Right cardiac atrium (tissue), 5 donors: Measurements from ENCODE around the gene CAPNS2. TPM values are rescaled to one million over a fixed set of nuclear protein-coding genes. Genes with fewer than 3 reads are reported as not detected.
"Not testable (repeated sequence)": the region's sequence is repeated elsewhere in the genome, so short reads cannot be mapped to it uniquely, and the experiment has no call there.

Experiments used
- ATAC-seq, 2 donors: fragments of 200-7000 bp; cut with Tn5 transposase; one replicate each; pipeline versions ENCODE4 v1.8.0 to v1.9.1; 2020; ENCODE audit warnings: moderate library complexity in 2 of 2, mild to moderate bottlenecking in 1 of 2
- DNase-seq, 3 donors: peaks; one replicate each; pipeline ENCODE4 v3.0.0-alpha.2; 2020
- H3K27ac ChIP-seq: one replicate; pipeline ENCODE4 v1.5.1; 2013; ENCODE audit warnings: mild to moderate bottlenecking, low read length, control low read depth, moderate library complexity
- H3K27me3 ChIP-seq: one replicate; pipeline ENCODE4 v1.6.1; 2013; ENCODE audit not compliant: control insufficient read depth, insufficient read depth
- H3K4me1 ChIP-seq: one replicate; pipeline ENCODE4 v1.6.1; 2013; ENCODE audit warnings: low read length; ENCODE audit not compliant: control insufficient read depth, insufficient read depth
- H3K4me3 ChIP-seq: one replicate; pipeline ENCODE4 v1.5.1; 2013; ENCODE audit warnings: low read length, control low read depth
- H3K9me3 ChIP-seq: one replicate; pipeline ENCODE4 v1.6.1; 2013; ENCODE audit warnings: low read length; ENCODE audit not compliant: control insufficient read depth
- WGBS: extraction: QIAGEN DNeasy Blood & Tissue Kit; methylation state at CpG from one replicate; pipeline ENCODE4 v1.1.7; 2013; 5-methylcytosine and 5-hydroxymethylcytosine counted together
- intact Hi-C, 4 donors: fragments of 100-400 bp; cut with DNase I; formaldehyde crosslinking; loops; one replicate each; pipeline versions ENCODE4 v1.11.0 to v1.14.0; 2022 to 2023
- polyA plus RNA-seq: library from polyadenylated mRNA; stranded (reverse); fragments of 200-250 nt; gene quantifications from one replicate; pipeline ENCODE4 v1.2.3, GENCODE V29; 2013
- total RNA-seq, 4 donors: library from RNA; stranded (reverse); fragmentation: NEBNext Ultra II Directional; extraction: Animal tissue kit (Norgen Biotek cat#: 25700); gene quantifications; one replicate each; pipeline ENCODE4 v1.2.1, GENCODE V29; 2021
- donor health status: healthy with polysubstance abuse.
- donor health status: DM: no; HTN: yes; CAD: no.
- donor health status: DM: no; HTN: no; CAD: no.
- donor health status: DM: no; HTN: yes; CAD: no; lungs with severe emphysema.
- donor health status: DM: yes; HTN: yes; CAD: no.

The CAPNS2 gene
- total and polyA plus RNA-seq, 5 donors = 0.20 to 0.54 (median 0.23) TPM; not detected in 2

DNA sequence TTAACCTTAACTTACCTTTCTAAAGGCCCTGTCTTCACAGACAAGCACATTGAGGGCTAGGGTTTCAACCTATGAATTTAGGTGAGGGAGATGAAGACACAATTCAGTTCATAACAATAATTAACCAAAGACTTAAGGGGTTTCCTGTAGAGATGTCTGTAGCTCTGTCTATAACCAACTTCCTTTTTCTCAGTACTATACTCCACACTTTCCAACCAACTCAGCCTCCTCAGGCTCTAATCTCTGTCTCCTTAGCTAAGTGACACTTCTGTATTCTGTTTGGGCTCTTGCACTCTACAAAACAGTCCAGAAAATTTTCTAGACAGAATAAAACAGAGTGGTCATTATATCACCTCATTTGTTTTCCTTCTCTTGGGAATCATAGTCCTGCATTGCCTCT is 25.8 kb downstream of the CAPNS2 start:
- no peak overlapping the region for H3K4me3 ChIP-seq
- no peaks in the 10 kb centered on the region for H3K9me3 ChIP-seq
- H3K27me3 ChIP-seq = no peaks in the 10 kb centered on the region
- no peaks in the 10 kb centered on the region for H3K4me1 ChIP-seq
- DNase-seq (no peak), ATAC-seq (no peak)
- intact Hi-C loops = no loop called here
- no peak overlapping the region for H3K27ac ChIP-seq

DNA sequence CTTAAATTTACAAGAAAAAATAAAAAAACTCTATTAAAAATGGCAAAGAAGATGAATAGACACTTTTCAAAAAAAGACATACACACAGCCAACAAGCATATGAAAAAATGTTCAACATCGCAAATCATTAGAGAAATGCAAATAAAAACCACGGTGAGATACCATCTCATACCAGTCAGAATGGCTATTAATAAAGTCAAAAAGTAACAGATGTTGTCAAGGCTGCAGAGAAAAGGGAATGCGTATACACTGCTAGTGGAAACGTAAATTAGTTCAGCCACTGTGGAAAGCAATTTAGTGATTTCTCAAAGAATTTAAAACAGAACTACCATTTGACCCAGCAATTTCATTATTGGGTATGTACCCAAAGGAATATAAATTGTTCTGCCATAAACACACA is 31.4 kb downstream of the CAPNS2 start:
- Histone ChIP-seq H3K27me3 (no peaks in the 10 kb centered on the region), H3K27ac (no peak overlapping the region), H3K4me3 (no peak overlapping the region), H3K4me1 (no peaks in the 10 kb centered on the region), H3K9me3 (no peaks in the 10 kb centered on the region)
- intact Hi-C loops = no loop called here
- ATAC-seq (no peak), DNase-seq (no peak)
- 86% methylated on average over 4 of the region's 4 CpGs for WGBS

DNA sequence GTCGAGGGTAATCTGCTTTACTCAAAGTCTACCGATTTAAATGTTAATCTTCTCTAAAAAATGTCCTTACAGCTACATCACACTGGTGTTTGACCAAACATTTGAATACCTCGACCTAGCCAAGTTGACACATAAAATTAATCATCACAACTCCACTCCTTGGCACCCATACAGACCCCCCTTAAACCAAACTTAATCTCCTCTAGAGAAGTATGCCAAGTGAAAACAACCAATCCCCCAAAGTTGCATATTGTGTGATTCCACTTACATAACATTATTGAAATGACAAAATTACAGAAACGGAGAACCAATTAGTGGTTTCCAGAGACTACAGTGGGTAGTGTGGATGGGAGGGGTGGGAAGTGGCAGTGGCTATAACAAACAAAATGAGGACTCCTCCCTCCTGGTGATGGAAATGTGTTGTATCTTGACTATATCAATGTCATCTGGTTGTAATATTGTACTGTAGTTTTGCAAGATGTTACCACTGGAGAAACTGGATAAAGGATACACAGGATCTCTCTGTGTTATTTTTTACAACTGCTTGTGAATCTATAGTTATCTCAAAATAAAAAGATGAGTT is 39.4 kb downstream of the CAPNS2 start:
- no peak overlapping the region for H3K27ac ChIP-seq
- WGBS = 53% methylated on average over 4 of the region's 4 CpGs
- H3K27me3 ChIP-seq = no peaks in the 10 kb centered on the region
- intact Hi-C loops = no loop called here
- no peaks in the 10 kb centered on the region for H3K4me1 ChIP-seq
- no peak for ATAC-seq
- H3K9me3 ChIP-seq = no peaks in the 10 kb centered on the region
- DNase-seq = no peak
- H3K4me3 ChIP-seq = no peak overlapping the region

DNA sequence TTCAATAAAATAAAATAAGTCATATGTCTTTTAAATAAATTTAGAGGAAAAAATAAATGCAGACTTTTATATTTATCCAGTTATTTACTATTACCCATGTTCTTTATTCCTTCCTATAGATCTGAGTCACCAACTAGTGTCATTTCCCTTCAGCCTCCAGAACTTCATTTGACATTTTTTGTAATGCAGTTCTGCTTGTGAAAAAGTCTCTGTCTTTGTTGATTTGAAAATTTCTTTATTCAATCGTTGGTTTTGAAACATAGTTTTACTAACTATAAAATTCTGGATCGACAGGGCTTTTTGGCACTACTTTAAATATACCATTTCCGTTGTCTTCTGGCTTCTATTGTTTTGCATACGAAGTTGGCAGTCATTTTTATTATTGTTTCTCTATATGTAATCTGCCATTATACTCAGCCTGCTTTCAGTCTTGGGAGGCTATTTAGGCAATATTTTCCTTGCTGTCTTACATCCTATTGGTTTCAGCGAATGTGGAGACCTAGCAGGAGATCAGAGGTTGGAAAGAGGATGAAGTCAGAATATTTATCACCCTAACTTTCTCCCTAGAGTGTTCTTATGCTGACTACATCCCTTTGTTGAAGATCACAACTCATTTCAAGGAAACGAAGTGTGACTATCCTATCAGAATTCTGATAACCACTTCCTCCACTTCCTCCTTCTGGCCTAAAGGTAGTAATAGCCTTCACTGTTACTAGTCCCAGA is 47.3 kb downstream of the CAPNS2 start:
- no peak overlapping the region for H3K27ac ChIP-seq
- H3K27me3 ChIP-seq = no peaks in the 10 kb centered on the region
- H3K9me3 ChIP-seq = no peaks in the 10 kb centered on the region
- ATAC-seq (peak in 1 of 2 donors; percentile 57), DNase-seq (no peak)
- 51% methylated on average over 6 of the region's 6 CpGs for WGBS
- intact Hi-C loops = no loop called here
- H3K4me1 ChIP-seq = no peaks in the 10 kb centered on the region
- H3K4me3 ChIP-seq = no peak overlapping the region

DNA sequence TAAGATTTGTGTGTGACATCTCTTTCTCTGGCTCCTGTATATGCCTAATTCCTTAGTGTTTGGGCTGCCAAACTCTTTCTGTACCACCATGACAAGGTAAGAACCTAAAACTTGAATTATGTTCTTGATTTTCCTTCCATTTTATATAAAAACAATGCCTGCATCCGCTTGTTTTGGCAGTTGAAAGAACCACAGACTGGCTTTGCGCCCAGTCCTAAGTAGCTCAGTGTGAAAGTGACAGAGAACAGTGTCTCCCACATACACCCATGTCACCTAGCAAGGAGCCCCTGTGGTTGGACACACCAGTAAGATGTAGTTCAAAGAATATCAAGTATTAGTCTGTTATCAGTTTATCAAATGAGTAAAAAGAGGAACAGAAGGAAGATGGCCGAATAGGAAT is 48.6 kb downstream of the CAPNS2 start:
- Histone ChIP-seq H3K4me3 (no peak overlapping the region), H3K9me3 (no peaks in the 10 kb centered on the region), H3K27me3 (no peaks in the 10 kb centered on the region), H3K4me1 (no peaks in the 10 kb centered on the region), H3K27ac (no peak overlapping the region)
- no peak for ATAC-seq
- DNase-seq = no peak
- intact Hi-C loops = no loop called here
- 81% methylated on average over 3 of the region's 3 CpGs for WGBS

DNA sequence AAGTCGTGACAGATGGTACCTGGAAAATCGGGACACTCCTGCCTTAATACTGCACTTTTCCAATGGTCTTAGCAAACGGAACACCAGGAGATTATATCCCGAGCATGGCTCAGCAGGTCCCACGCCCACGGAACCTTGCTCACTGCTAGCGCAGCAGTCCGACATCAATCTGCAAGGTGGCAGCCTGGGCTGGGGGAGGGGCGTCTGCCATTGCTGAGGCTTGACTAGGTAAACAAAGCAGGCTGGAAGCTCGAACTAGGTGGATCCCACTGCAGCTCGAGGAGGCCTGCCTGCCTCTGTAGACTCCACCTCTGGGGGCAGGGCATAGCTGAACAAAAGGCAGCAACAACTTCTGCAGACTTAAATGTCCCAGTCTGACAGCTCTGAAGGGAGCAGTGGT is 49.2 kb downstream of the CAPNS2 start:
- H3K4me1 ChIP-seq, intact Hi-C loops, H3K27me3 ChIP-seq, H3K9me3 ChIP-seq, H3K4me3 ChIP-seq, ATAC-seq, H3K27ac ChIP-seq: not testable (repeated sequence)
- peak in 1 of 3 donors; percentile 27 for DNase-seq
- 87% methylated on average over 11 of the region's 11 CpGs for WGBS

Other genes with a start within 250 kb of the CAPNS2 start
- gene IRX6, start 242.5 kb upstream of the CAPNS2 start, total RNA-seq = under 1 TPM in 1 of 4 donors, not detected in 3; 0.19 TPM
- gene IRX6, start 242.5 kb upstream of the CAPNS2 start, polyA plus RNA-seq = 0.02 TPM
- gene MMP2, start 87.5 kb upstream of the CAPNS2 start, total RNA-seq = 100 to 1,000 TPM in 3 of 4 donors, 10 to 100 TPM in 1; 86.8 to 207 (median 155) TPM
- gene MMP2, start 87.5 kb upstream of the CAPNS2 start, polyA plus RNA-seq = 43.5 TPM
- gene LPCAT2, start 57.6 kb upstream of the CAPNS2 start, total RNA-seq = 10 to 100 TPM in 1 of 4 donors, 1 to 10 TPM in 3; 6.2 to 10.9 (median 7.0) TPM
- gene LPCAT2, start 57.6 kb upstream of the CAPNS2 start, polyA plus RNA-seq = 4.0 TPM
- gene SLC6A2, start 89.3 kb downstream of the CAPNS2 start, total RNA-seq = not detected
- gene SLC6A2, start 89.3 kb downstream of the CAPNS2 start, polyA plus RNA-seq = not detected